Tibial nerve (tissue), 3 donors: Measurements from ENCODE around the gene ALK.

ENCODE experiments used
- EP300 ChIP-seq, 2 donors: sonication (generic); formaldehyde crosslinking; IDR thresholded peaks; one replicate each; pipeline ENCODE4 v1.6.1; 2017; ENCODE audit warnings: antibody characterized with exemption in 2 of 2, mild to moderate bottlenecking in 1 of 2
- POLR2A ChIP-seq, 2 donors: fragments of 450-650 bp; IDR thresholded peaks; one replicate each; pipeline ENCODE4 v1.6.1; 2017; ENCODE audit warnings: antibody characterized with exemption in 2 of 2, mild to moderate bottlenecking in 2 of 2, moderate library complexity in 2 of 2

GRCh38 chr2:29697181-29697580 lies 224.2 kb downstream of the ALK start:
- TF ChIP-seq POLR2A (IDR thresholded peaks at IDR 0.05) (no peak), EP300 (IDR thresholded peaks at IDR 0.05) (no peak)
